NT2/D1 (cell line): Measurements from ENCODE around the gene PPP2R3B.

Experiments used
- DNase-seq: peaks from one replicate; pipeline ENCODE4 v3.0.0-alpha.2; 2011; ENCODE audit warnings: low read depth, low spot score
- H3K27me3 ChIP-seq: 2 replicates; pipeline ENCODE4 v1.6.0; 2011; ENCODE audit warnings: mild to moderate bottlenecking; ENCODE audit not compliant: insufficient read length, insufficient read depth
- H3K36me3 ChIP-seq: 2 replicates; pipeline ENCODE4 v1.6.1; 2011; ENCODE audit warnings: mild to moderate bottlenecking, low read length, mixed read lengths; ENCODE audit not compliant: insufficient read depth, insufficient read length
- H3K4me1 ChIP-seq: 2 replicates; pipeline ENCODE4 v1.5.1; 2011; ENCODE audit not compliant: insufficient read depth, insufficient read length
- H3K4me3 ChIP-seq: 2 replicates; pipeline ENCODE4 v1.5.1; 2011; ENCODE audit warnings: low read depth; ENCODE audit not compliant: insufficient read length
- H3K9ac ChIP-seq: 2 replicates; pipeline ENCODE4 v1.6.0; 2011; ENCODE audit warnings: low read depth; ENCODE audit not compliant: insufficient read length
- H3K9me3 ChIP-seq: 2 replicates; pipeline ENCODE4 v1.5.1; 2011; ENCODE audit warnings: mild to moderate bottlenecking, low read length; ENCODE audit not compliant: insufficient read depth
- SUZ12 ChIP-seq: IDR thresholded peaks from 2 replicates; pipeline ENCODE4 v1.6.1; 2011; ENCODE audit not compliant: insufficient read length, insufficient read depth; ENCODE audit errors: extremely low read depth
- YY1 ChIP-seq: IDR thresholded peaks from 2 replicates; pipeline ENCODE4 v1.6.1; 2011; ENCODE audit not compliant: insufficient read length, insufficient read depth
- ZNF274 ChIP-seq: IDR thresholded peaks from 2 replicates; pipeline ENCODE4 v1.6.1; 2011; ENCODE audit warnings: mild to moderate bottlenecking, low read depth, low read length

Gene PPP2R3B

DNA sequence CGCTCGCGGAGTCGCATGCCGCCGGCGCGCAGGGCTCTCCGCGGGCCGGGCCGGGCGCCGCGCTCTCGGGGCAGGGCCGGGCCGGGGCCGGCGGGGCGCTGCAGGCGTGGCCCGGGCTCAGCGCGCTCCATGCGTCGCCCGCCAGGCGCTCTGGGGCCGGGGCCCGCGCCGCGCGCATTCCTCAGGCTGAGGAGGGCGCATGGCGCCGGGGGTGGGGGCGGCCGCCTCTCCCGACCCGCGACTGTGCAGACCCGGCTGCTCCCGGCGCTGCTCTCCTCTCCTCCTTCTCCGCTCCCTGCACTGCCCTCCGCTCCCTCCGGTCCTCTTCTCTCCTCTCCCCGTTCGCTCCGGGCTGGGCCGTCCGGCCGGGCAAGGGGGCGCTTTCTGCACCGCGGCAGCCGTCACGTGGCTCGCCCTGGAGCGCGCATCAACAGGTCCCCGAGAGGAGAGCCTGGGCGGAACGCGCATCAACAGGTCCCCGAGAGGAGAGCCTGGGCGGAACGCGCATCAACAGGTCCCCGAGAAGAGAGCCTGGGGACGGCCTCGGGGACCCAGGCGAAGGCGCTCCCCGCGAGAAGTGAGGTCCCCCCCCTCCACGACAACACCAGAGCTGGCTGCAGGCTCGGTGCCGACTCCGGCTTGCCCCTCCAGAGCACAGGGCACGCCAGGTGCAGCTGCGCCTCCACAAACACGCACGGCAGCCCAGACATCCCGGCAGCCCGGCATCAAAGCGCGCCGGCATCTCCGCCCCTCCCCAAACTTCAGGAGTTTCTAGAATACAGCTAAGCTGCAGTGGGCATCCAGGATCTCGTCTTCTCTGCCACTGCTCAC is 12.9 kb downstream of the PPP2R3B start:
- Histone ChIP-seq H3K9ac (peak overlapping the region; percentile 86), H3K27me3 (peaks cover 38% of the 10 kb centered on the region), H3K36me3 (peaks cover 12% of the 10 kb centered on the region), H3K4me3 (peak overlapping the region; percentile 63), H3K4me1 (peaks cover 29% of the 10 kb centered on the region), H3K9me3 (no peaks in the 10 kb centered on the region)
- no peak for TF ChIP-seq ZNF274
- no peak for TF ChIP-seq SUZ12
- TF ChIP-seq YY1, result no peak
- no peak for DNase-seq

DNA sequence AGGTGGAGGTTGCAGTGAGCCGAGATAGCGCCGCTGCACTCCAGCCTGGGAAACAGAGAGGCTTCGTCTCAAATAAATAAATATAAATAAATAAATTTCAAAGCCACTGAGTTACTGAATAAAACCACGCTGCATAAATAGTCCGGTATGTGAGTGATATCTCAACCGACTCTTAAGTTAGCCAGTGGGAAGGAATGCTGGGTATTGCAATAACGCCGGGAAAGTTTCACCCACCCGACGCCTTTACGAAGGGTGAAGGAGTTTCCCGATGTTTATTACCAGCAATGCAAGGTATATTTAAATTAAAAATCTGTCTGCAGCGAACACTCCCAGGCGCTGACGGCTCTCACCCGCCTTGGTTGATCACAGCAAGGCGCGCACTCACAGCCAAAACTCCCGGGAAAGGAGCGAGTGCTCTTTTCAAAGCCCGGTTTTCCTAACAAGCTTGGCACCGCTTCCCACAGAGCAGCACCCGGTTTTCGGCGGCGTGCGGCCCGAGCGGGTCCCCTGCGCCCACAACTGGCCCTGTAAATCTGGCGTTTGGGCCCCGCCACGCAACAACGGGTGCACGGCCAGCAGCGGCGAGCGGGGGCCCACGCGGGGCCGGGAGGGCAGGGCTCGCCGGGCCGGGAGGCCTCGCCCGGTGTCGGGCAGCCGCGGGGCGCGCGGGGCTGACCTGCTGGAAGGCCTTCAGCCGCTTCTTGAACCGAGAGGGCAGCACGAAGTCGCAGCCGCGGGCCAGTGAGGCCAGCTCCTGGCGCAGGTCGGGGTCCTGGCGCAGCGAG is 13.7 kb downstream of the PPP2R3B start:
- H3K4me1 ChIP-seq, result peaks cover 29% of the 10 kb centered on the region
- no peak for TF ChIP-seq YY1
- no peak for TF ChIP-seq ZNF274
- no peak for TF ChIP-seq SUZ12
- peak overlapping the region; percentile 86 for H3K9ac ChIP-seq
- H3K36me3 ChIP-seq, result peaks cover 12% of the 10 kb centered on the region
- no peak for DNase-seq
- H3K9me3 ChIP-seq, result no peaks in the 10 kb centered on the region
- peak overlapping the region; percentile 63 for H3K4me3 ChIP-seq
- H3K27me3 ChIP-seq, result peaks cover 38% of the 10 kb centered on the region

DNA sequence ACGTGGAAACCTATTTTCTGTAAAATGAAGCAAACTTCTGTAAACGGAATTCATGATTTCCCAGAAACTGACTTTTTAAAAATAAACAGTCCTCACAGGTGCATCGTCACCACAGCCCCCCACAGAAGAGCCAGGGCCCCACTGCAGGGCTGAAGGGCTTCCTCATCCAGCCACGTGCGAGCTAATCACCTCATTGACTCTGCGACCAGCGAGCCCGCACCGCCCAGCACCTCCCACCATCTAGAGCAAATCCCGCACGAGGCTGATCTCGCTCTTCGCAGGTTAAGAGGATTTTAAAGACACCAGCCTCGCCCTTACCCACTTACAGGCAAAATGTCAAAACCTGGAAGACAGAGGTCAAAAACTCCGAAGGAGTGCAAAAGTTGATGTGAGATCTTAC is 14.8 kb downstream of the PPP2R3B start:
- no peak overlapping the region for H3K9ac ChIP-seq
- no peak for TF ChIP-seq YY1
- H3K4me3 ChIP-seq, result no peak overlapping the region
- H3K27me3 ChIP-seq, result peaks cover 38% of the 10 kb centered on the region
- H3K9me3 ChIP-seq, result no peaks in the 10 kb centered on the region
- no peak for DNase-seq
- H3K36me3 ChIP-seq, result peaks cover 12% of the 10 kb centered on the region
- H3K4me1 ChIP-seq, result peaks cover 29% of the 10 kb centered on the region

DNA sequence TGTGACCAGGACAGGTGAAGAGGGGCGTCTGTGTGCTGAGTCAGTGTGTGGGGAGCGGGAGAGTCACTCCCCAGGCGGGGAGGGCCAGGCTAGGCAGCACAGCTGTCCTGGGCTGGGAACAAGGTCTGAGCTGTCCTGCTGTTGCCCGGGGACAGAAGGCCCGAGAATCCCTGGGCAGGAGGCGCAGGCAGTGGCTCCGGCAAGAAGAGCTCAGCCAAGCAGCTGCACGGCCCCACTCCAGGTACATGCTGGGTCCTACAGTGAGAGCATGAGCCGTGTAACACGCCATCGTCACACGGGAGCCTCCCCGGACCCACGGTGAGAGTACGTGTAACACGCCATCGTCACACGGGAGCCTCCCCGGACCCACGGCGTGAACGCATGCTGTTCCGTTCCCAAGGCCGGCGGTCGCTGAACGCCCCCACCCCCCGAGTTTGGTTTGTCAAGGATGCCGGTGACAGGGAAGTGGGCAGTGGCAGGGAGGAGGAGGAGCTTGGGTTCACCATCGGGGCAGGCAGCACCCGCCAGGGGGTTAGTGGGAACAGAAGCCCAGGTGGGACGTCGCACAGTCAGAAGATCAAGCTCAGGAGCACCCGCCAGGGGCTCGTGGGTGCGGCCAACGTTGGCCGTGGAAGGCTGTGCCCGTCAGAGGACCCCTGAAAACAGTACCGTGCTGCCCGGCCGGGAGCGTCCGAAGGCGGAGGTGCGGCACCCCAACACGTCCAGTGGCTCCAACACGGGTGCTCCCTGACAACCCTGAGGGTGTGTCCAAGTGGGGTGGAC is 15.6 kb downstream of the PPP2R3B start:
- no peaks in the 10 kb centered on the region for H3K9me3 ChIP-seq
- H3K27me3 ChIP-seq, result peaks cover 38% of the 10 kb centered on the region
- DNase-seq, result no peak
- H3K9ac ChIP-seq, result peak overlapping the region; percentile 63
- peaks cover 12% of the 10 kb centered on the region for H3K36me3 ChIP-seq
- H3K4me3 ChIP-seq, result no peak overlapping the region
- peaks cover 29% of the 10 kb centered on the region for H3K4me1 ChIP-seq
- no peak for TF ChIP-seq YY1
- TF ChIP-seq ZNF274, result no peak
- TF ChIP-seq SUZ12, result no peak

DNA sequence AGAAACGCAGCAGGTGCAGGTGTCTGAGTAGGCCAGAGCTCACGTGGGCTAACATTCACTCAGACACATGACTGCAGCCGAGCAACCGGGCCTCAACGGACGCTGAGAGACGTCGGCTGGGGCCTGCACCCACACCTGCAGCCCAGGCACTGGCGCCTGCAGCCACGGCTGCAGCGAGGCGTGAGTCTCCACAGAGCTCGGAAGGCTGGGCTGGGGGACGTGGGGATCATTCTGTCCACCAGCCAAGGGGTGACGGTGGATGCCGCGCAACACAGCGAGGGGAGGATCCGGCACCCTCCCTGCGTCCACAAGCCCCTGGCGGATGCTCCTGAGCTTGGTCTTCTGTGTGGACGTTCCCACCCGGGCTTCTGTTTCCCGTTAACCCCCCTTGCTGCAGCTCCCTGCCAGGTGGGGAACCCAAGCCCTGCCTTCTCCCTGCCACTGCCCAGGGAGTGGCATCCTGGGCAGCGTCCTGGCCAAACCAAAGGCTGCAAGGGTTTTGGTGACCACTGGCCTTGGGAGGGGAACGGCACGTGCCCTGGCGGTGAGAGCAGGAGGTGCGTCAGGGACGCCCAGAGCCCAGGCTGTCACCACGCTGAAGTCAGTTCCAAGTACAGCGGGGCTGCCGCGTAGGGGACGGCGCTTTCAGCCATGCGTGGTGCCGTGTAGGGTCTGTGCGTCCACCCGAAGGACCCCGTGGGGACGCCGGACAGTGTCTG is 16.3 kb downstream of the PPP2R3B start:
- no peak for TF ChIP-seq SUZ12
- TF ChIP-seq YY1, result no peak
- TF ChIP-seq ZNF274, result no peak
- Histone ChIP-seq H3K9ac (peak overlapping the region; percentile 63), H3K9me3 (no peaks in the 10 kb centered on the region), H3K36me3 (peaks cover 12% of the 10 kb centered on the region), H3K27me3 (peaks cover 35% of the 10 kb centered on the region), H3K4me3 (no peak overlapping the region), H3K4me1 (peaks cover 29% of the 10 kb centered on the region)
- no peak for DNase-seq

DNA sequence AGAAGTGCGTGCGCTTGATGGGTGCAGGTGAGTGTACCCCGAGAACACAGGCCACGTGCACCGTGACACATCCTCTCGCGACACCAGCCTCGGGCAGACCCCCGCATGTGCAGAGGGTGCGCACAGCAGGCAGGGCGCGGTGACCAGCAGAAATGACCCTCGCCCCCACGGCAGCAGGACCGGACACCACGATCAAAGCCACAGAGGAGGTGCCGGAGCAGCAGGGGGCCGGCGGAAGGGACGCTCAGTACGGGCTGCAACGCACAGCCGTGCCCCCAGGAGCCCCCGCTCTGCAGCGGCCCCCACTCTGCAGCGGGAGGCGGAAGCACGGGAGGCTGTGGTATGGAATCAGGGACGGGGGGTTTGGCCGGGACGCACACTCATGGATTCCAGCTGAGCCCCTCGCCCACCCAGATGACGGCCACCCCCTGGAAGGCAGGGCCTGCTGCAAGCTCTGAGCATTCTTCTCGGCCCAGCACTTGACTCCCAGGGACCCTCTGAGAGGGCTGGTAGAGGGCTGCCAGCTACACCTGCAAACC is 17.1 kb downstream of the PPP2R3B start:
- H3K4me3 ChIP-seq, result no peak overlapping the region
- peaks cover 23% of the 10 kb centered on the region for H3K4me1 ChIP-seq
- no peak for DNase-seq
- H3K9ac ChIP-seq, result peak overlapping the region; percentile 33
- no peaks in the 10 kb centered on the region for H3K9me3 ChIP-seq
- peaks cover 12% of the 10 kb centered on the region for H3K36me3 ChIP-seq
- H3K27me3 ChIP-seq, result peaks cover 27% of the 10 kb centered on the region
- TF ChIP-seq YY1 (no peak), SUZ12 (no peak), ZNF274 (no peak)
